Kidney epithelial cell (primary cell): Measurements from ENCODE around the gene COQ2. TPM values are rescaled to one million over a fixed set of nuclear protein-coding genes. Genes with fewer than 3 reads are reported as not detected.

ENCODE experiments used
- DNase-seq: peaks from one replicate; pipeline ENCODE4 v3.0.0-alpha.2; 2010; ENCODE audit warnings: low read depth
- H3K27me3 ChIP-seq: 2 replicates; pipeline ENCODE4 v1.6.0; 2011; ENCODE audit warnings: low read length; ENCODE audit not compliant: control insufficient read depth, insufficient read depth
- H3K36me3 ChIP-seq: 2 replicates; pipeline ENCODE4 v1.5.1; 2011; ENCODE audit warnings: low read length; ENCODE audit not compliant: control insufficient read depth, insufficient read depth
- H3K4me3 ChIP-seq: 2 replicates; pipeline ENCODE4 v1.5.1; 2011; ENCODE audit warnings: low read depth, mild to moderate bottlenecking, control low read depth, low read length
- total RNA-seq: library from RNA; depleted of rRNA; stranded (reverse); fragments of >200 nt; gene quantifications from 2 replicates; pipeline ENCODE4 v1.2.3, GENCODE V29; 2015
- TF ChIP-seq, protein P1 (sequence below): IDR thresholded peaks from 2 replicates; pipeline ENCODE4 v1.5.1; 2011; ENCODE audit warnings: mild to moderate bottlenecking, moderate library complexity, low read length, control low read depth, inconsistent platforms; ENCODE audit not compliant: insufficient read depth, poor library complexity, severe bottlenecking

COQ2 gene
- total RNA-seq, 1 donor from 2014 or later: 9.5 TPM

DNA sequence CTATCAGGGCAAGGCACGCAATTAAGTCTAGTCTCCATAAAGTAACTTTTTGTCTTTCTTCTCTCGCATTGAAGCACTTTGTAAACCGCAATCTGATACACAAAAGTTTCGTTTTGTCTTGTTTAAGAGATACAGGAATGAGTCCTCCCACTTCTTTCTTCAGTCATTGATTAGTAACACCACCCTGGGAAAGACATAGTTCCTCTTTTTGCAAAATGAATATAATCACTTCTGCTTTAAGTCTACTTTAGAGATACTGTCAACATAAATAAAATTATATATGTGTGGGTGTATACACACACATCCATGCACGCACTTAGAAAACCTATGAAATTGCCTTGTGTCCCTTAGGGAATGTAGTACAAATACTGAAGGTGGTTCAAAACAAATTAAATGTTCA, 11.7 kb downstream of the COQ2 start:
- H3K36me3 ChIP-seq: no peaks in the 10 kb centered on the region

DNA sequence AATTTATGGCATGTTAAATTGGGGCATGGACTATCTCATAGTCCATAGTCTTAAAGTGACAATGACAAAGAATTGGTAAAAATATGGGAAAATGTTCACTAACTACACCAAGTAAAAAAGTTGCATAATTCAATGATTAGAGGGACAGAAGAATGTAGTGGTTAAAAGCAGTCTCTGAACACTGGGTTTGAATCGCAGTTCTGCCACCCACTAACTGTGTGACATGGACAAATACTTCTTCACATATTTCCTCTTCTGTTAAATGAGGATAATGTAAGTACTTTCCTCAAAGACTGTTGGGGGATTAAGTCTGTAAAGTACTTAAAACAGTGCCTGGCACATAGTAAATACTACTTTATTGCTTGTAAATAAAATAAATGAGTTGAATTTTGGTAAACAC, 15.3 kb downstream of the COQ2 start:
- no peak for DNase-seq
- H3K27me3 ChIP-seq: no peaks in the 10 kb centered on the region
- TF ChIP-seq, protein P1, sequence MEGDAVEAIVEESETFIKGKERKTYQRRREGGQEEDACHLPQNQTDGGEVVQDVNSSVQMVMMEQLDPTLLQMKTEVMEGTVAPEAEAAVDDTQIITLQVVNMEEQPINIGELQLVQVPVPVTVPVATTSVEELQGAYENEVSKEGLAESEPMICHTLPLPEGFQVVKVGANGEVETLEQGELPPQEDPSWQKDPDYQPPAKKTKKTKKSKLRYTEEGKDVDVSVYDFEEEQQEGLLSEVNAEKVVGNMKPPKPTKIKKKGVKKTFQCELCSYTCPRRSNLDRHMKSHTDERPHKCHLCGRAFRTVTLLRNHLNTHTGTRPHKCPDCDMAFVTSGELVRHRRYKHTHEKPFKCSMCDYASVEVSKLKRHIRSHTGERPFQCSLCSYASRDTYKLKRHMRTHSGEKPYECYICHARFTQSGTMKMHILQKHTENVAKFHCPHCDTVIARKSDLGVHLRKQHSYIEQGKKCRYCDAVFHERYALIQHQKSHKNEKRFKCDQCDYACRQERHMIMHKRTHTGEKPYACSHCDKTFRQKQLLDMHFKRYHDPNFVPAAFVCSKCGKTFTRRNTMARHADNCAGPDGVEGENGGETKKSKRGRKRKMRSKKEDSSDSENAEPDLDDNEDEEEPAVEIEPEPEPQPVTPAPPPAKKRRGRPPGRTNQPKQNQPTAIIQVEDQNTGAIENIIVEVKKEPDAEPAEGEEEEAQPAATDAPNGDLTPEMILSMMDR: no peak

More for the DNA sequence above, 11.7 kb downstream of the COQ2 start:
- TF ChIP-seq, protein P1: no peak
- no peak overlapping the region for H3K4me3 ChIP-seq
- H3K27me3 ChIP-seq: no peaks in the 10 kb centered on the region
- DNase-seq: no peak

DNA sequence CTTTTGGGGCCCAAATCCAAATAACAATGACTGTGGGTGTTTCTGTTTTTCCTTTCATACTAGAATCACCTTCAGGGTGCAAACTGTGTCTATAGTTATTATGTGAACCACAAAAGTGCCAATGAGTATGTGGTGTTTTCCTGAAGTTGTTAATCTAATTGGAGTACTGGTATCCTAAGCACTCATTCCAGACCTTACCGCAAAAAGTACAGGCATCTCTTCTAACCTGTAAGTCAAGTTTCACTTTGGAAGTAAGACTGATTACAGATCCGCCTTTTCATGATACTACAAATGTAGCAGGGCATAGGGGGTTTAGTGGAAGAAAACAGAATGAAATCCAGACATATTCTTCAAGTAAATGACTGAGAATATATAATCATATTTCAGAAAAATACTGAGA, 16.1 kb downstream of the COQ2 start:
- Histone ChIP-seq H3K27me3 (no peaks in the 10 kb centered on the region), H3K4me3 (no peak overlapping the region), H3K36me3 (no peaks in the 10 kb centered on the region)
- TF ChIP-seq, protein P1: no peak
- no peak for DNase-seq

More for the DNA sequence above, 15.3 kb downstream of the COQ2 start:
- no peaks in the 10 kb centered on the region for H3K36me3 ChIP-seq
- no peak overlapping the region for H3K4me3 ChIP-seq

DNA sequence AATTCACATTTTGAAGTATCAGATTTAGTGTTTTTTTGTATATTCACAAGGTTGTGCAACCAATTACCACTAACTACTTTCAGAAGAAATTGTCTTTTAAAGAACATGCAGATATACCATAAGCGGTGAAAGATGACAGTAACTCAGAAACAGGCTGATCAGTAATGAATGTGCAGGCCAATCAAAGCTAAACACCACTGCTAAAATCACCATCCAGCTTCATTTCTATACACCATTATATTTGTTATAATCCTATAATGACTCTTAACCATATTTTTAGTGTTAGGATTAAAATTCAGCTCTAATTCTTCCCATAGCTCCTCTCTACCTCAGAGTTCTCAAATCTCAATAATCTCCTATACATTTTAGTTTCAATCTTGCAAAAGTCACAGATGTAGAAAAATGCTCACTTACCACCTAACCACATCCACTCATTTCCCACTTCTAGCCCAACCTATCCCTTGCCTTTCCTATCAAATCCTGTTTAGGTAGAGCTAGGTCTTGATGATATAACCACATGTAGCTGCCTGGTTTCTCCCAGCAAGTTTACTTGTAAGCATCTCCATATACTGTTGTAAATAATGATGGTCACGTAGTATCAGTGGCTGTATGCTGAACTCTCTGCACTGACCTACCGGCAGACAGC, 16.6 kb downstream of the COQ2 start:
- Histone ChIP-seq H3K27me3 (no peaks in the 10 kb centered on the region), H3K4me3 (no peak overlapping the region), H3K36me3 (no peaks in the 10 kb centered on the region)
- no peak for DNase-seq
- TF ChIP-seq, protein P1: no peak

DNA sequence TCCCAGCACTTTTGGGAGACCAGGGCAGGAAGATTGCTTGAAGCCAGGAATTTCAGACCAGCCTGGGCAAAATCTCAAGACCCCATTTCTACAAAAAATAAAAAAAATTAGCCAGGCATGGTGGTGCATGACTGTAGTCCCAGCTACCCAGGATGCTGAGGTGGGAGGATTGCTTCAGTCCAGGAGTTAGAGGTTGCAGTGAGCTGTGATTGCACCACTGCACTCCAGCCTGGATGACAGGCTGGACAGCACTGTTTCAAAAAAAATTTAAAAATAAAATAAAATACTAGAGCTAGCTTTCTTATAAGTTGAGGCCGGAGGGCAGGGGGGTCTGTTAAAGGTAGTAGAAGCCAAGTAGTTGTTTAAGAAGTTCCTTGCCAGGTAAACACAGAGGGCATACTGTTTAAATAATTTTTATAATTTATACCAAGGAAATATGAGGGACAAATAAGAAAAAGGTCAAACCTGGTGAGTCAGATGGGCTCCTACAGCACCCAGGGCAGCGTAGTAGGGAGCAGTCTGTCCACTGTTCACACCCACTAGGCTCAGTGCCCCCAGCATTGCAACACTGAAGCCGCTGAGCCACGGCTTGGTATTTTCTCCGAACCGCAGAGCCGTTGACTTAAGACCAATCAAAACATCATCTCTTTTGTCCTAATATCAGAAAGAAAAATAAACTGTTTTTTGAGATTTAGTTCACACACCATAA, 17.3 kb downstream of the COQ2 start:
- H3K36me3 ChIP-seq: no peaks in the 10 kb centered on the region

More for the DNA sequence above, 17.3 kb downstream of the COQ2 start:
- no peak overlapping the region for H3K4me3 ChIP-seq
- no peak for DNase-seq
- TF ChIP-seq, protein P1: no peak
- no peaks in the 10 kb centered on the region for H3K27me3 ChIP-seq
